ENCODE results near the gene NRP2. TPM values are rescaled to one million over a fixed set of nuclear protein-coding genes. Genes with fewer than 3 reads are reported as not detected.

Gene NRP2
- total RNA-seq, 1 donor from 2014 or later, result 89.0 TPM

DNA sequence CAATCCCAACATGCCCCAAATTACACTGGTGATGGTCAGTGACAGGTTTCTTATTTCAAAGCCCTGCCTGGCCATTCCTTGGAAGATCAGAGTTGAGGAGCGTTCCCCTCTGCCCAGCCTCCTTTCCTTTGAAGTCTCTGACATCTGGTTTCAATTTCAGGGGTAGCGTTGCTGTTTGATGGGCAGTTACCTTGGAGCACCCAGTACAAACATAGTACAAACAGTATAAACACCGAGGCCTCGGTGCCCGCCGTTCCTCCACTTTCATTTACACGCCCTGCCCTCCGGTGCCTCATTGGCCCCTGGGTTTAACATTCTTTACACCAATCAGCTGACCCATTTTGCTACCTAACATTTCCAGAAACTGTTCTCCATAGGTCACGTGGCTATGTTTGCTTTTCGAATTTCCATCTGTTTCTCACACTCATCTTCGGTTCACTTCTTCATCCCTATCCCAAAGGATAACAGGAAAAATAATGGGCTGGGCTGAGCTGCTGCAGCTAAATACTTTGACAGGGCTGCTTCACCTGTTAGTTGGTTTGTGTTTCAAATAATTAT is 65.6 kb downstream of the NRP2 start:
- DNase-seq, result no peak
- H3K9me3 Mint-ChIP-seq (ENCODE audit: unreplicated experiment), result no peaks in the 10 kb centered on the region
- H3K27me3 Mint-ChIP-seq (ENCODE audit: unreplicated experiment), result peaks cover 6% of the 10 kb centered on the region
- peaks cover 15% of the 10 kb centered on the region for H3K36me3 Mint-ChIP-seq (ENCODE audit: unreplicated experiment)
- H3K4me3 Mint-ChIP-seq (ENCODE audit: unreplicated experiment), result no peak overlapping the region
- H3K27ac Mint-ChIP-seq (ENCODE audit: unreplicated experiment), result no peak overlapping the region
- H3K4me1 Mint-ChIP-seq (ENCODE audit: low read depth, unreplicated experiment), result peaks cover 3% of the 10 kb centered on the region
- TF ChIP-seq, protein P1, sequence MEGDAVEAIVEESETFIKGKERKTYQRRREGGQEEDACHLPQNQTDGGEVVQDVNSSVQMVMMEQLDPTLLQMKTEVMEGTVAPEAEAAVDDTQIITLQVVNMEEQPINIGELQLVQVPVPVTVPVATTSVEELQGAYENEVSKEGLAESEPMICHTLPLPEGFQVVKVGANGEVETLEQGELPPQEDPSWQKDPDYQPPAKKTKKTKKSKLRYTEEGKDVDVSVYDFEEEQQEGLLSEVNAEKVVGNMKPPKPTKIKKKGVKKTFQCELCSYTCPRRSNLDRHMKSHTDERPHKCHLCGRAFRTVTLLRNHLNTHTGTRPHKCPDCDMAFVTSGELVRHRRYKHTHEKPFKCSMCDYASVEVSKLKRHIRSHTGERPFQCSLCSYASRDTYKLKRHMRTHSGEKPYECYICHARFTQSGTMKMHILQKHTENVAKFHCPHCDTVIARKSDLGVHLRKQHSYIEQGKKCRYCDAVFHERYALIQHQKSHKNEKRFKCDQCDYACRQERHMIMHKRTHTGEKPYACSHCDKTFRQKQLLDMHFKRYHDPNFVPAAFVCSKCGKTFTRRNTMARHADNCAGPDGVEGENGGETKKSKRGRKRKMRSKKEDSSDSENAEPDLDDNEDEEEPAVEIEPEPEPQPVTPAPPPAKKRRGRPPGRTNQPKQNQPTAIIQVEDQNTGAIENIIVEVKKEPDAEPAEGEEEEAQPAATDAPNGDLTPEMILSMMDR (IDR thresholded peaks at IDR 0.05; ENCODE audit: partially characterized antibody, unreplicated experiment), result no peak

DNA sequence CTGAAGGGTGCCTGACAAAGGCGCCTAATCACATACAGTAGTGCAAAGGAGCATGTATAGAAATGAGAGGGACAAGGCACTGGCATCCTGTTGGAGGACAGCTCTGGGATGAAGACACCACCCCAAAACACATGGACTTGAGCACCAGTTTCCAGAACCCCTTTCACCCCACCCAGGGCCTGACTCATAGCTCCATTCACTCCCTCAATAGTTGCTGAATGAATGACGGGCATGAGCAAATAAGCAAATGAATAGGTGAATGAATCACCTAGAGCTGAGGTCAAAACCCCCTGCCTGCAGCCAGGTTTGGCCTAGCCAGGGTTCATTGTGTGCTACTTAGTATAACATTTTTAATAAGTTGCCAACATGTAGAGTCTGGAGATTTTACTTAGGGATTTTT is 66.3 kb downstream of the NRP2 start:
- no peak overlapping the region for H3K27ac Mint-ChIP-seq (ENCODE audit: unreplicated experiment)
- H3K9me3 Mint-ChIP-seq (ENCODE audit: unreplicated experiment), result no peaks in the 10 kb centered on the region
- peaks cover 15% of the 10 kb centered on the region for H3K36me3 Mint-ChIP-seq (ENCODE audit: unreplicated experiment)
- no peak for DNase-seq
- no peak overlapping the region for H3K4me3 Mint-ChIP-seq (ENCODE audit: unreplicated experiment)
- H3K27me3 Mint-ChIP-seq (ENCODE audit: unreplicated experiment), result peaks cover 6% of the 10 kb centered on the region
- TF ChIP-seq, protein P1 (IDR thresholded peaks at IDR 0.05; ENCODE audit: partially characterized antibody, unreplicated experiment), result no peak
- peaks cover 3% of the 10 kb centered on the region for H3K4me1 Mint-ChIP-seq (ENCODE audit: low read depth, unreplicated experiment)

DNA sequence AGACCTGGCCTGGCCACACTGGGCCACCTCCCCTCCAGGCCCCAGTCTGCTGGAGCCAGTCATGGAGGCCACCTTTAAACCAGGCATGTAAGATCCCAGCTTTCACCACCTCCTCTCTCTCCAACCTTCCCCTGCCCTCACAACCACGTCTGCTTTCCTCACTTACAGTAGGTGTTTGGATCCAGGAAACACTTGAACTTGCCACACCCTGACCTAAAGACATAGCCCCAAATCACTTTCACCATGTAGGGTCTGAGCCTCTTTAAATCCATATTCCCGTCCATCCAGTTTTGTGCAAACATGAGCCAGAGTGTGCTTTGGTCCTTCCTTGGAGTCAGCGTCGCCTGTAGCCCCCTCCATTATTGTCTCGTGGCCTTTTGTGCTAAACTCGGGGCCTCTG is 66.8 kb downstream of the NRP2 start:
- Mint-ChIP-seq H3K4me1 (ENCODE audit: low read depth, unreplicated experiment) (peaks cover 5% of the 10 kb centered on the region), H3K27me3 (ENCODE audit: unreplicated experiment) (peaks cover 6% of the 10 kb centered on the region), H3K4me3 (ENCODE audit: unreplicated experiment) (no peak overlapping the region), H3K36me3 (ENCODE audit: unreplicated experiment) (peaks cover 13% of the 10 kb centered on the region), H3K9me3 (ENCODE audit: unreplicated experiment) (no peaks in the 10 kb centered on the region), H3K27ac (ENCODE audit: unreplicated experiment) (no peak overlapping the region)
- TF ChIP-seq, protein P1 (IDR thresholded peaks at IDR 0.05; ENCODE audit: partially characterized antibody, unreplicated experiment), result no peak
- DNase-seq, result no peak

DNA sequence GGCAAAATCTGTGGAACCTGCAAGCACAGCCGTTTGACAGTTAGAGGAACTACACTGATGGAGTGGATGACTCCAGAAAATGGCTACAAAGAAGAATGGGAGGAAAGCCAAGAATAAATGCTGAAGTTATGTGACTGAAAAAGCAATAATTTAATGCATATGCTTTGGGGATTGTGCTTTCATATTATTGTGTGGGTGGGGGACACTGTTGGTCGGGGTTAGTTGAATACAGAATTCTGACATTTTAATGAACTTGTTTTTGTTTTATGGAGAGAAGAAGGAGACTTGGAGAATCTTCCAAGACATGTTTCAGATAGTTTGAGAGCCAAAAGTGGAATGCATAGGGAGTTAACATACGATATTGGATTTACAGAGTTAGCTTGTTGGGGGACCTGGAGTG is 68.5 kb downstream of the NRP2 start:
- no peak overlapping the region for H3K27ac Mint-ChIP-seq (ENCODE audit: unreplicated experiment)
- peaks cover 4% of the 10 kb centered on the region for H3K9me3 Mint-ChIP-seq (ENCODE audit: unreplicated experiment)
- H3K36me3 Mint-ChIP-seq (ENCODE audit: unreplicated experiment), result no peaks in the 10 kb centered on the region
- peaks cover 6% of the 10 kb centered on the region for H3K27me3 Mint-ChIP-seq (ENCODE audit: unreplicated experiment)
- TF ChIP-seq, protein P1 (IDR thresholded peaks at IDR 0.05; ENCODE audit: partially characterized antibody, unreplicated experiment), result no peak
- DNase-seq, result no peak
- H3K4me1 Mint-ChIP-seq (ENCODE audit: low read depth, unreplicated experiment), result peaks cover 22% of the 10 kb centered on the region
- H3K4me3 Mint-ChIP-seq (ENCODE audit: unreplicated experiment), result no peak overlapping the region

DNA sequence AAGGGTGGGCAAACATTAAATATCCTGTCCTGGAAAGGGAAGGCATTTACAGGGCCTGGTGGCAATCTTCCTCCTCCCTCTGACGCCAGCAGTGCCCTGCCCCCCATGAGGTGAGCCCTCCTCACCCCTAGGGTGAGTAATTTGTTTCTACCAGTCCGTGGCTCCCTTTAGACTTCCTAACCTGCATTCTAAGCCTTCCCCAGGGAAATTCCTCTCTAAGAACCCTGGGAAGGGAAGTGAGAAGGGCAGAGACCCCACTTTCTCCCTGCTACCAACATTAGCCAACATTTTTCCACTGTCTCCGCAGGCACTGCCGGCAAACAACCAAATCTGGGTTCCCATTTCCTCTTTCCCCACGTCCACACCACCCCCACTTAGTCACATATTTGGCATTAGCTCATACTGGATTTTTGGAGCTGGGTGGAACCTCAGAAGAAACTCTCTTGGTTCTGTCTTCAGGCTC is 69.3 kb downstream of the NRP2 start:
- TF ChIP-seq, protein P1 (IDR thresholded peaks at IDR 0.05; ENCODE audit: partially characterized antibody, unreplicated experiment), result no peak
- Mint-ChIP-seq H3K27me3 (ENCODE audit: unreplicated experiment) (peaks cover 4% of the 10 kb centered on the region), H3K4me3 (ENCODE audit: unreplicated experiment) (no peak overlapping the region), H3K36me3 (ENCODE audit: unreplicated experiment) (no peaks in the 10 kb centered on the region), H3K27ac (ENCODE audit: unreplicated experiment) (no peak overlapping the region), H3K9me3 (ENCODE audit: unreplicated experiment) (peaks cover 4% of the 10 kb centered on the region), H3K4me1 (ENCODE audit: low read depth, unreplicated experiment) (peaks cover 28% of the 10 kb centered on the region)
- DNase-seq, result no peak
